Suprapubic skin (tissue), 3 donors: ENCODE results near the gene MOCOS.

Source experiments
- POLR2A ChIP-seq, 2 donors: fragments of 450-650 bp; IDR thresholded peaks; one replicate each; pipeline ENCODE4 v1.6.1; 2017; ENCODE audit warnings: antibody characterized with exemption in 2 of 2, mild to moderate bottlenecking in 2 of 2, moderate library complexity in 2 of 2
- TF ChIP-seq, protein P1 (sequence below), 2 donors: fragments of 200-600 bp in 1 of 2; fragments of 450-650 bp in 1 of 2; sonication (generic) in 1 of 2; IDR thresholded peaks; one replicate each; pipeline ENCODE4 v1.5.1; 2016 to 2019; ENCODE audit warnings: antibody characterized with exemption in 2 of 2, mild to moderate bottlenecking in 1 of 2, moderate library complexity in 1 of 2

DNA sequence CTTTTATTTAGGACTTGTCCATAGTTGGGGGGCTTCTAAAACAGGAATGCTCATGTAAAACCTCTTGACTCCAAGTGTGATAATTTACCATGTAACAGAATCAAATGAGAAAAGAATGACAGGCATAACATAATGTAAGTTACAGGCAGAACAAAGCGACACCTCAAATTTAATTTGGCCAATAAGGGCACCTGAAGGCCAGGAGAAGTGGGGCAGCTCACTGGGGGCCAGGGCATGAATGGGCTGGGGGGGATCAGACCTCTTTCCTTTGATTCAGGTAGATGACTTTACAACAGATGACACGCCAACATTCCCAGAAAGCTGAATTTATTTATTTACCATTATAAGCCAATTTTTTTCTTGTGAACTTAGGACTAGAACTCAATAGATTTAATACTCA is 14.5 kb downstream of the MOCOS start:
- no peak for TF ChIP-seq POLR2A (IDR thresholded peaks at IDR 0.05)
- TF ChIP-seq, protein P1, sequence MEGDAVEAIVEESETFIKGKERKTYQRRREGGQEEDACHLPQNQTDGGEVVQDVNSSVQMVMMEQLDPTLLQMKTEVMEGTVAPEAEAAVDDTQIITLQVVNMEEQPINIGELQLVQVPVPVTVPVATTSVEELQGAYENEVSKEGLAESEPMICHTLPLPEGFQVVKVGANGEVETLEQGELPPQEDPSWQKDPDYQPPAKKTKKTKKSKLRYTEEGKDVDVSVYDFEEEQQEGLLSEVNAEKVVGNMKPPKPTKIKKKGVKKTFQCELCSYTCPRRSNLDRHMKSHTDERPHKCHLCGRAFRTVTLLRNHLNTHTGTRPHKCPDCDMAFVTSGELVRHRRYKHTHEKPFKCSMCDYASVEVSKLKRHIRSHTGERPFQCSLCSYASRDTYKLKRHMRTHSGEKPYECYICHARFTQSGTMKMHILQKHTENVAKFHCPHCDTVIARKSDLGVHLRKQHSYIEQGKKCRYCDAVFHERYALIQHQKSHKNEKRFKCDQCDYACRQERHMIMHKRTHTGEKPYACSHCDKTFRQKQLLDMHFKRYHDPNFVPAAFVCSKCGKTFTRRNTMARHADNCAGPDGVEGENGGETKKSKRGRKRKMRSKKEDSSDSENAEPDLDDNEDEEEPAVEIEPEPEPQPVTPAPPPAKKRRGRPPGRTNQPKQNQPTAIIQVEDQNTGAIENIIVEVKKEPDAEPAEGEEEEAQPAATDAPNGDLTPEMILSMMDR (IDR thresholded peaks at IDR 0.05) = no peak
